ENCODE measurements around the gene LIMK1. TPM values are rescaled to one million over a fixed set of nuclear protein-coding genes. Genes with fewer than 3 reads are reported as not detected.

The LIMK1 gene
- total and polyA plus RNA-seq, 2 donors (not counting 3 experiments of a cell fraction or from before 2014, with no cell fraction given): 52.9 to 54.5 TPM

DNA sequence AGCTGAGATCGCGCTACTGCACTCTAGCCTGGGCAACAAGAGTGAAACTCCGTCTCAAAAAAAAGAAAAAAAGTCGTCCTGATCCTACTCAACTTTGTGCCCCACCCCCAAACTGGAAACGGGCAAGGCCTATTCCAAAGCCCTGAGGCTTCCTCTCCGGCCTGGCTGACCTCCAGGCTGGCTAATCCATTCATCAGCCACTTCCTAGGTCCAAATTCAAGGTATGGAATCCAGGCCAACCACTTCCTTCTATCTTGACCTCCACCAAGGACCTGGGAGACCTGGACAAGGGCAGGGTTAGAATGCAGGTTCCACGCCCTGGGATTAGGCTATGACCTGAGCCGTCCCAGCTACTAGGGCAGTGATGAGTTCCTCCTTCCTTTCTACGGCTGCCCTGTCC, 70.1 kb downstream of the LIMK1 start:
- Histone ChIP-seq H3K27ac (ENCODE audit: insufficient read depth, low read depth, low read length) (no peak overlapping the region), H3K4me3 (replicated peaks in 1 of 3; ENCODE audit: insufficient read depth in 1 of 3, low read depth in 1 of 3, low read length in 3 of 3) (no peak overlapping the region), H3K79me2 (ENCODE audit: control insufficient read depth, insufficient read depth, low read length) (no peaks in the 10 kb centered on the region), H3K4me1 (ENCODE audit: control insufficient read depth, extremely low read depth, insufficient read depth, low read length) (no peaks in the 10 kb centered on the region), H4K20me1 (replicated peaks; ENCODE audit: control insufficient read depth, extremely low read depth, insufficient read depth, low read length) (no peaks in the 10 kb centered on the region), H3K27me3 (ENCODE audit: control insufficient read depth in 2 of 2, insufficient read depth in 2 of 2, low read length in 2 of 2) (no peaks in the 10 kb centered on the region), H2AFZ (ENCODE audit: low read depth, low read length) (no peak overlapping the region), H3K9ac (replicated peaks; ENCODE audit: extremely low read depth, insufficient read depth, low read length) (no peak overlapping the region), H3K9me1 (replicated peaks; ENCODE audit: control insufficient read depth, extremely low read depth, insufficient read depth, low read length) (no peaks in the 10 kb centered on the region), H3K9me3 (replicated peaks; ENCODE audit: control insufficient read depth, insufficient read depth, low read length) (no peaks in the 10 kb centered on the region), H3K36me3 (ENCODE audit: control insufficient read depth in 2 of 2, extremely low read depth in 1 of 2, insufficient read depth in 2 of 2, low read length in 2 of 2) (no peaks in the 10 kb centered on the region), H3K4me2 (ENCODE audit: insufficient read depth, low read length) (no peak overlapping the region)
- POLR2A ChIA-PET: no interaction called here
- intact Hi-C loops (cut with micrococcal nuclease): no loop called here
- TF ChIP-seq, protein P1, sequence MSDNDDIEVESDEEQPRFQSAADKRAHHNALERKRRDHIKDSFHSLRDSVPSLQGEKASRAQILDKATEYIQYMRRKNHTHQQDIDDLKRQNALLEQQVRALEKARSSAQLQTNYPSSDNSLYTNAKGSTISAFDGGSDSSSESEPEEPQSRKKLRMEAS (IDR thresholded peaks at IDR 0.05; ENCODE audit: insufficient read depth, insufficient read length): no peak
- TF ChIP-seq JUN (IDR thresholded peaks at IDR 0.05; ENCODE audit: borderline replicate concordance, insufficient read depth, insufficient read length, low read depth) (no peak), MYC (IDR thresholded peaks at IDR 0.05; ENCODE audit: low read depth, low read length) (no peak), FOS (IDR thresholded peaks at IDR 0.05; ENCODE audit: borderline replicate concordance, insufficient read depth, low read length) (no peak)
- CTCF ChIA-PET: no interaction called here
- dilution Hi-C loops (cut with MboI; ENCODE audit: extremely low pct_ligation_motif_present, low sequenced_read_pairs): no loop called here
- no peak for DNase-seq (ENCODE audit: low read depth, low spot score)
- no peak for FAIRE-seq
- BruUV-seq (replicated peaks): no TSS peak

- no peak overlapping the region for H3K4me3 ChIP-seq (replicated peaks in 1 of 3; ENCODE audit: insufficient read depth in 1 of 3, low read depth in 1 of 3, low read length in 3 of 3)
- FAIRE-seq (no peak), DNase-seq (ENCODE audit: low read depth, low spot score) (no peak)
- BruUV-seq (replicated peaks): no TSS peak
- H3K27me3 ChIP-seq (ENCODE audit: control insufficient read depth in 2 of 2, insufficient read depth in 2 of 2, low read length in 2 of 2): no peaks in the 10 kb centered on the region
- no peak overlapping the region for H2AFZ ChIP-seq (ENCODE audit: low read depth, low read length)
- H3K27ac ChIP-seq (ENCODE audit: insufficient read depth, low read depth, low read length): no peak overlapping the region
- intact Hi-C loops (cut with micrococcal nuclease): no loop called here
- no peaks in the 10 kb centered on the region for H3K36me3 ChIP-seq (ENCODE audit: control insufficient read depth in 2 of 2, extremely low read depth in 1 of 2, insufficient read depth in 2 of 2, low read length in 2 of 2)
- H4K20me1 ChIP-seq (replicated peaks; ENCODE audit: control insufficient read depth, extremely low read depth, insufficient read depth, low read length): no peaks in the 10 kb centered on the region
- no peaks in the 10 kb centered on the region for H3K9me1 ChIP-seq (replicated peaks; ENCODE audit: control insufficient read depth, extremely low read depth, insufficient read depth, low read length)
- no peak for TF ChIP-seq FOS (IDR thresholded peaks at IDR 0.05; ENCODE audit: borderline replicate concordance, insufficient read depth, low read length)
- no peak for TF ChIP-seq EZH2 (IDR thresholded peaks at IDR 0.05; ENCODE audit: borderline replicate concordance, low read depth, low read length, severe bottlenecking)
- TF ChIP-seq MYC (IDR thresholded peaks at IDR 0.05; ENCODE audit: low read depth, low read length): no peak
- TF ChIP-seq, protein P1 (IDR thresholded peaks at IDR 0.05; ENCODE audit: insufficient read depth, insufficient read length): no peak
- TF ChIP-seq GATA2 (IDR thresholded peaks at IDR 0.05; ENCODE audit: insufficient read depth, insufficient read length, low read depth, low read length): no peak
- TF ChIP-seq CTCF (IDR thresholded peaks at IDR 0.05; ENCODE audit: extremely low read depth in 1 of 2, insufficient read depth in 1 of 2, low read depth in 1 of 2, low read length in 2 of 2): no peak
- TF ChIP-seq JUN (IDR thresholded peaks at IDR 0.05; ENCODE audit: borderline replicate concordance, insufficient read depth, insufficient read length, low read depth): no peak
- TF ChIP-seq POLR2AphosphoS5 (IDR thresholded peaks at IDR 0.05; ENCODE audit: insufficient read depth, low read depth, low read length): no peak
- TF ChIP-seq POLR2A (IDR thresholded peaks at IDR 0.05; ENCODE audit: low read depth, low read length): no peak
- dilution Hi-C loops (cut with MboI; ENCODE audit: extremely low pct_ligation_motif_present, low sequenced_read_pairs): no loop called here
- POLR2A ChIA-PET: interaction anchor here (1.3 kb wide), 1 partner anchor 14 kb away, joined by 3 read pairs; no protein-coding TSS in a partner anchor
- H3K4me2 ChIP-seq (ENCODE audit: insufficient read depth, low read length): no peak overlapping the region
- CTCF ChIA-PET: no interaction called here
- H3K79me2 ChIP-seq (ENCODE audit: control insufficient read depth, insufficient read depth, low read length): no peaks in the 10 kb centered on the region
- H3K9ac ChIP-seq (replicated peaks; ENCODE audit: extremely low read depth, insufficient read depth, low read length): no peak overlapping the region
- no peaks in the 10 kb centered on the region for H3K4me1 ChIP-seq (ENCODE audit: control insufficient read depth, extremely low read depth, insufficient read depth, low read length)
- H3K9me3 ChIP-seq (replicated peaks; ENCODE audit: control insufficient read depth, insufficient read depth, low read length): no peaks in the 10 kb centered on the region
These were observed 72.3 kb downstream of the LIMK1 start for GRCh38 chr7:74155810-74156395.
